Skin epidermis (tissue), 12 donors: ENCODE results near the gene FAM131A.
A peak's percentile ranks its signal among the peaks of the same experiment; 100 is the strongest.
"Not testable (repeated sequence)": the region's sequence is repeated elsewhere in the genome, so short reads cannot be mapped to it uniquely, and the experiment has no call there.

Experiments
- H3K27ac ChIP-seq, 21 experiments: fragments of 200-600 bp; sonication (generic) in 11 of 21; one replicate each; pipeline ENCODE4 v1.5.0; 2020; ENCODE audit warnings: mild to moderate bottlenecking in 3 of 21, inconsistent platforms in 2 of 21, moderate library complexity in 2 of 21
- H3K4me3 ChIP-seq, 7 experiments: fragments of 200-600 bp; sonication (generic) in 2 of 7; one replicate each; pipeline ENCODE4 v1.5.0; 2020; ENCODE audit warnings: inconsistent platforms in 2 of 7, mild to moderate bottlenecking in 2 of 7, moderate library complexity in 1 of 7

FAM131A gene

GRCh38 chr3:184336547-184337398 lies 627 bp upstream of the FAM131A start:
- Histone ChIP-seq H3K27ac (peak overlapping the region; percentile 60 to 99 (median 95)), H3K4me3 (peak overlapping the region; percentile 55 to 91 (median 78))

- Histone ChIP-seq H3K4me3 (peak overlapping the region in 1 of 7 experiments; percentile 86), H3K27ac (peak overlapping the region in 17 of 21 experiments; percentile 39 to 99 (median 96))
Observed at GRCh38 chr3:184337981-184338380, 581 bp downstream of the FAM131A start.

GRCh38 chr3:184338511-184338945 lies 1.1 kb downstream of the FAM131A start:
- Histone ChIP-seq H3K4me3 (peak overlapping the region in 2 of 7 experiments; percentile 13 to 18), H3K27ac (peak overlapping the region in 18 of 21 experiments; percentile 12 to 99 (median 94))

- peak overlapping the region in 17 of 21 experiments; percentile 12 to 99 (median 96) for H3K27ac ChIP-seq
- H3K4me3 ChIP-seq, result peak overlapping the region in 2 of 7 experiments; percentile 13 to 18
Observed at GRCh38 chr3:184339001-184339400, 1.6 kb downstream of the FAM131A start.

- not testable (repeated sequence) for H3K4me3 ChIP-seq
- H3K27ac ChIP-seq, result peak overlapping the region in 11 of 21 experiments; percentile 6 to 99 (median 96)
Observed at GRCh38 chr3:184339451-184340135, 2.2 kb downstream of the FAM131A start.

- Histone ChIP-seq H3K4me3 (no peak overlapping the region), H3K27ac (no peak overlapping the region)
Observed at GRCh38 chr3:184341925-184342324, 4.5 kb downstream of the FAM131A start.

- H3K4me3 ChIP-seq, result no peak overlapping the region
- no peak overlapping the region for H3K27ac ChIP-seq
Observed at GRCh38 chr3:184343200-184343876, 5.9 kb downstream of the FAM131A start.

- Histone ChIP-seq H3K27ac (peak overlapping the region in 5 of 21 experiments; percentile 23 to 69 (median 30)), H3K4me3 (no peak overlapping the region)
Observed at GRCh38 chr3:184344579-184345316, 7.3 kb downstream of the FAM131A start.

GRCh38 chr3:184345317-184346144 lies 8.1 kb downstream of the FAM131A start:
- peak overlapping the region in 7 of 21 experiments; percentile 5 to 69 (median 30) for H3K27ac ChIP-seq
- no peak overlapping the region for H3K4me3 ChIP-seq

- Histone ChIP-seq H3K27ac (peak overlapping the region in 4 of 21 experiments; percentile 5 to 69 (median 28)), H3K4me3 (no peak overlapping the region)
Observed at GRCh38 chr3:184346480-184347190, 9.2 kb downstream of the FAM131A start.

GRCh38 chr3:184347321-184348056 lies 10.1 kb downstream of the FAM131A start:
- Histone ChIP-seq H3K27ac (peak overlapping the region in 1 of 21 experiments; percentile 17), H3K4me3 (no peak overlapping the region)

GRCh38 chr3:184348057-184348382 lies 10.6 kb downstream of the FAM131A start:
- peak overlapping the region in 1 of 21 experiments; percentile 17 for H3K27ac ChIP-seq
- H3K4me3 ChIP-seq, result no peak overlapping the region

- Histone ChIP-seq H3K27ac (no peak overlapping the region), H3K4me3 (no peak overlapping the region)
Observed at GRCh38 chr3:184349563-184350470, 12.4 kb downstream of the FAM131A start.

GRCh38 chr3:184350618-184351017 lies 13.2 kb downstream of the FAM131A start:
- Histone ChIP-seq H3K27ac (no peak overlapping the region), H3K4me3 (no peak overlapping the region)

GRCh38 chr3:184351511-184352148 lies 14.2 kb downstream of the FAM131A start:
- no peak overlapping the region for H3K27ac ChIP-seq
- H3K4me3 ChIP-seq, result no peak overlapping the region
